H1 (cell line): ENCODE data around the gene INAVA. TPM values are rescaled to one million over a fixed set of nuclear protein-coding genes. Genes with fewer than 3 reads are reported as not detected.

Experiments
- CTCF ChIA-PET: fragments of 300-600 bp; sonication (Branson Sonifier 250); formaldehyde crosslinking; loops from one replicate; lab custom pipeline; 2021; ENCODE audit not compliant: partially characterized antibody; lab: Charles Lee
- POLR2A ChIA-PET: fragments of 300-600 bp; sonication (Branson Sonifier 250); formaldehyde crosslinking; loops from one replicate; lab custom pipeline; 2021; ENCODE audit warnings: inconsistent platforms; ENCODE audit not compliant: partially characterized antibody; lab: Charles Lee
- DNase-seq, 2 experiments: peaks; one replicate each; pipeline versions ENCODE4 v3.0.0 to v3.0.0-alpha.2; 2010 to 2022; ENCODE audit warnings: low spot score in 2 of 2, low read depth in 1 of 2, mixed read lengths in 1 of 2
- FAIRE-seq: peaks from 2 replicates; lab custom pipeline; 2011; peaks lifted over from hg19 to GRCh38; lab: Jason Lieb, UNC
- H2AFZ ChIP-seq: 2 replicates; pipeline ENCODE4 v1.8.1; 2012; ENCODE audit warnings: low read length, inconsistent platforms
- H2AK5ac ChIP-seq: 2 replicates; pipeline ENCODE4 v1.6.1; 2013; ENCODE audit warnings: low read depth, low read length
- H2BK120ac ChIP-seq: replicated peaks from 2 replicates; pipeline ENCODE3; 2013; ENCODE audit warnings: low read depth, low read length, inconsistent platforms
- H2BK12ac ChIP-seq: 2 replicates; pipeline ENCODE4 v1.6.1; 2013; ENCODE audit warnings: low read depth, low read length
- H2BK15ac ChIP-seq: 2 replicates; pipeline ENCODE4 v1.6.1; 2013; ENCODE audit warnings: low read length
- H2BK20ac ChIP-seq: 2 replicates; pipeline ENCODE4 v1.6.1; 2013; ENCODE audit warnings: low read length
- H2BK5ac ChIP-seq: 2 replicates; pipeline ENCODE4 v1.6.1; 2013; ENCODE audit warnings: low read depth, low read length
- H3K14ac ChIP-seq: 2 replicates; pipeline ENCODE4 v1.6.1; 2013; ENCODE audit warnings: inconsistent platforms; ENCODE audit not compliant: insufficient read length
- H3K18ac ChIP-seq: 2 replicates; pipeline ENCODE4 v1.6.1; 2013; ENCODE audit warnings: low read length; ENCODE audit errors: extremely low read depth
- H3K23ac ChIP-seq: 2 replicates; pipeline ENCODE4 v1.6.1; 2013; ENCODE audit warnings: inconsistent platforms; ENCODE audit not compliant: insufficient read length
- H3K23me2 ChIP-seq: 2 replicates; pipeline ENCODE4 v1.6.1; 2013; ENCODE audit warnings: low read depth, low read length
- H3K27ac ChIP-seq: 2 replicates; pipeline ENCODE4 v1.6.1; 2011; ENCODE audit warnings: low read depth, low read length, inconsistent platforms
- H3K27me3 ChIP-seq, 4 experiments: replicated peaks in 1 of 4; 1 replicate in 1 of 4; 2 replicates in 3 of 4; pipeline versions ENCODE4 v1.6.1 to v1.8.1; 2011 to 2013; ENCODE audit warnings: low read length in 3 of 4, mild to moderate bottlenecking in 3 of 4, inconsistent platforms in 2 of 4, mixed read lengths in 2 of 4, moderate library complexity in 1 of 4; ENCODE audit not compliant: control insufficient read depth in 3 of 4, insufficient read depth in 3 of 4; ENCODE audit errors: extremely low read depth in 1 of 4
- H3K36me3 ChIP-seq, 4 experiments: 2 replicates each; pipeline versions ENCODE4 v1.6.1 to v1.8.1; 2011 to 2013; ENCODE audit warnings: mild to moderate bottlenecking in 4 of 4, low read length in 3 of 4, moderate library complexity in 2 of 4, control low read depth in 1 of 4, inconsistent platforms in 1 of 4; ENCODE audit not compliant: insufficient read depth in 4 of 4, control insufficient read depth in 2 of 4
- H3K4ac ChIP-seq: replicated peaks from 2 replicates; pipeline ENCODE3; 2013; ENCODE audit warnings: low read length, low read depth, mixed read lengths, inconsistent platforms; ENCODE audit not compliant: insufficient read length
- H3K4me1 ChIP-seq, 4 experiments: replicated peaks in 1 of 4; 1 replicate in 1 of 4; 2 replicates in 3 of 4; pipeline versions ENCODE4 v1.6.1 to v1.8.1; 2011 to 2013; ENCODE audit warnings: low read length in 3 of 4, inconsistent platforms in 2 of 4, mixed read lengths in 1 of 4; ENCODE audit not compliant: insufficient read depth in 4 of 4, control insufficient read depth in 3 of 4
- H3K4me2 ChIP-seq, 2 experiments: 2 replicates each; pipeline versions ENCODE4 v1.6.1 to v1.8.1; 2011 to 2013; ENCODE audit warnings: low read depth in 2 of 2, low read length in 2 of 2, control low read depth in 1 of 2, inconsistent platforms in 1 of 2, mild to moderate bottlenecking in 1 of 2; ENCODE audit not compliant: insufficient read depth in 1 of 2
- H3K4me3 ChIP-seq, 4 experiments: fragments of 200-600, 300-600 bp in 1 of 4; sonication (generic), shearing (Covaris generic), sonication (Bioruptor Twin) in 1 of 4; 2 replicates each; pipeline versions ENCODE4 v1.5.1 to v1.8.1; 2011 to 2016; ENCODE audit warnings: low read length in 4 of 4, low read depth in 3 of 4, control low read depth in 2 of 4, inconsistent platforms in 2 of 4, mild to moderate bottlenecking in 2 of 4, mixed read lengths in 1 of 4, moderate library complexity in 1 of 4; ENCODE audit not compliant: insufficient read depth in 2 of 4; ENCODE audit errors: extremely low read depth in 1 of 4
- H3K56ac ChIP-seq: replicated peaks from 2 replicates; pipeline ENCODE3; 2013; ENCODE audit warnings: low read depth, mild to moderate bottlenecking, mixed read lengths, low read length, inconsistent platforms; ENCODE audit not compliant: insufficient read length
- H3K79me1 ChIP-seq: 2 replicates; pipeline ENCODE4 v1.6.1; 2013; ENCODE audit warnings: low read depth, low read length, control low read depth
- H3K79me2 ChIP-seq, 2 experiments: 2 replicates each; pipeline versions ENCODE4 v1.6.1 to v1.8.1; 2012 to 2013; ENCODE audit warnings: low read length in 2 of 2, mild to moderate bottlenecking in 2 of 2, inconsistent platforms in 1 of 2; ENCODE audit not compliant: insufficient read depth in 2 of 2, control insufficient read depth in 1 of 2
- H3K9ac ChIP-seq, 4 experiments: replicated peaks in 1 of 4; 1 replicate in 1 of 4; 2 replicates in 3 of 4; pipeline versions ENCODE4 v1.6.1 to v1.8.1; 2011 to 2013; ENCODE audit warnings: low read depth in 3 of 4, low read length in 3 of 4, control low read depth in 2 of 4, mild to moderate bottlenecking in 2 of 4, moderate library complexity in 2 of 4, inconsistent platforms in 1 of 4; ENCODE audit errors: extremely low read depth in 1 of 4
- H3K9me3 ChIP-seq, 2 experiments: 2 replicates each; pipeline versions ENCODE4 v1.6.1 to v1.8.1; 2012 to 2013; ENCODE audit warnings: mild to moderate bottlenecking in 2 of 2, moderate library complexity in 2 of 2, control low read depth in 1 of 2, inconsistent platforms in 1 of 2, low read depth in 1 of 2, low read length in 1 of 2, mixed read lengths in 1 of 2; ENCODE audit not compliant: insufficient read depth in 2 of 2
- H4K20me1 ChIP-seq, 2 experiments: replicated peaks in 1 of 2; 2 replicates each; pipeline versions ENCODE3 to v1.8.1; 2011 to 2013; ENCODE audit warnings: inconsistent platforms in 2 of 2, low read length in 2 of 2, mild to moderate bottlenecking in 1 of 2; ENCODE audit not compliant: insufficient read depth in 2 of 2, control insufficient read depth in 1 of 2
- H4K5ac ChIP-seq: 2 replicates; pipeline ENCODE4 v1.6.1; 2013; ENCODE audit warnings: low read length, low read depth, mixed read lengths, inconsistent platforms; ENCODE audit not compliant: insufficient read length
- H4K8ac ChIP-seq: 2 replicates; pipeline ENCODE4 v1.8.0; 2013; ENCODE audit warnings: mild to moderate bottlenecking, moderate library complexity, low read length, inconsistent platforms; ENCODE audit not compliant: insufficient read depth; ENCODE audit errors: extremely low read depth
- H4K91ac ChIP-seq: replicated peaks from 2 replicates; pipeline ENCODE3; 2013; ENCODE audit warnings: low read length, mixed read lengths, inconsistent platforms; ENCODE audit not compliant: insufficient read length
- RAD21 ChIP-seq, 2 experiments: IDR thresholded peaks in 1 of 2; conservative IDR thresholded peaks in 1 of 2; 2 replicates each; pipeline ENCODE4 v1.6.1; 2011; ENCODE audit warnings: low read depth in 2 of 2, low read length in 2 of 2, improper control_type of control experiment in 1 of 2, inconsistent platforms in 1 of 2, mild to moderate bottlenecking in 1 of 2, moderate library complexity in 1 of 2
- SAP30 ChIP-seq: fragments of 300-600 bp; sonication (generic); IDR thresholded peaks from 2 replicates; pipeline ENCODE4 v1.7.1; 2012; ENCODE audit warnings: low read length, moderate library complexity, mild to moderate bottlenecking, inconsistent platforms; ENCODE audit not compliant: insufficient read depth, insufficient replicate concordance
- WGBS, 2 experiments: shearing (Covaris generic) in 1 of 2; methylation state at CpG; one replicate each; pipeline versions ENCODE4 v1.1.6 to v1.1.7; 2013 to 2015; ENCODE audit warnings: low lambda C conversion rate in 2 of 2, mixed read lengths in 2 of 2, inconsistent platforms in 1 of 2, low coverage in 1 of 2, missing lambda C conversion rate in 1 of 2; ENCODE audit not compliant: insufficient replicate concordance in 2 of 2, insufficient coverage in 1 of 2, insufficient read length in 1 of 2; ENCODE audit errors: extremely low coverage in 1 of 2, missing lambda C conversion rate in 1 of 2; 5-methylcytosine and 5-hydroxymethylcytosine counted together
- polyA plus RNA-seq, 7 experiments: library from polyadenylated mRNA; depleted of rRNA in 3 of 7; stranded (reverse) in 5 of 7; unstranded in 2 of 7; fragments of >200 nt in 5 of 7; fragments of 200-250 nt in 2 of 7; gene quantifications; 1 replicate in 5 of 7; 2 replicates in 1 of 7; 4 replicates in 1 of 7; pipeline versions ENCODE4 v1.2.1 to v1.2.3, GENCODE V29; 2011 to 2013; ENCODE audit warnings: missing spikeins in 2 of 7, mixed read lengths in 2 of 7
- total RNA-seq: library from RNA; stranded (reverse); fragmentation: NEBNext Ultra II Directional; extraction: Animal tissue kit (Norgen Biotek cat#: 25700); gene quantifications from 2 replicates; pipeline ENCODE4 v1.2.1, GENCODE V29; 2021

INAVA gene
- total and polyA plus RNA-seq, 2 of the 8 experiments (the other 6 are each of a cell fraction or from before 2014, with no cell fraction given), result 46.8 to 49.3 TPM

- H3K23ac ChIP-seq, result no peak overlapping the region
- no peak overlapping the region for H3K4me2 ChIP-seq
- no peak overlapping the region for H2BK5ac ChIP-seq
- no peak overlapping the region for H3K4ac ChIP-seq
- H3K14ac ChIP-seq, result no peak overlapping the region
- H3K27ac ChIP-seq, result no peak overlapping the region
- H3K79me1 ChIP-seq, result no peaks in the 10 kb centered on the region
- no peak overlapping the region for H2BK20ac ChIP-seq
- H2AK5ac ChIP-seq, result no peak overlapping the region
- H3K18ac ChIP-seq, result no peak overlapping the region
- H3K4me3 ChIP-seq, result no peak overlapping the region
- no peak overlapping the region for H2BK15ac ChIP-seq
- H3K79me2 ChIP-seq, result no peaks in the 10 kb centered on the region
- ChIA-PET POLR2A (no interaction called here), CTCF (interaction anchor here (0.6 to 3.2 kb wide), 3 partner anchors 8 to 136 kb away, joined by 4 to 16 read pairs (median 4); no protein-coding TSS in a partner anchor)
- H4K8ac ChIP-seq, result no peak overlapping the region
- no peak for DNase-seq
- H3K36me3 ChIP-seq, result no peaks in the 10 kb centered on the region
- no peak overlapping the region for H3K56ac ChIP-seq
- H3K23me2 ChIP-seq, result no peaks in the 10 kb centered on the region
- H4K5ac ChIP-seq, result no peak overlapping the region
- H2AFZ ChIP-seq, result no peak overlapping the region
- H4K20me1 ChIP-seq, result no peaks in the 10 kb centered on the region
- 90% methylated on average over 2 of the region's 2 CpGs; no CpG with 5 or more reads in 1 of the 2 experiments for WGBS, 2 experiments
- no peak overlapping the region for H3K9ac ChIP-seq
- no peaks in the 10 kb centered on the region for H3K27me3 ChIP-seq
- no peak overlapping the region for H4K91ac ChIP-seq
- no peak overlapping the region for H2BK120ac ChIP-seq
- H3K9me3 ChIP-seq, result peaks cover 4 to 6% of the 10 kb centered on the region in 2 experiments; a peak in 2 of 4 replicates
- H2BK12ac ChIP-seq, result no peak overlapping the region
- TF ChIP-seq SAP30 (no peak), RAD21 (IDR thresholded peaks at IDR 0.05 in 1 of 2, conservative IDR thresholded peaks at IDR 0.05 in 1 of 2; ENCODE audit: low read depth in 2 of 2, low read length in 2 of 2) (no peak)
- TF ChIP-seq, all 59 proteins: peak for 0
- no peaks in the 10 kb centered on the region for H3K4me1 ChIP-seq
- no peak for FAIRE-seq
Measured at GRCh38 chr1:200951016-200951415, 56.3 kb downstream of the INAVA start.
